Body of pancreas (tissue), 4 donors: ENCODE results near the gene AGMO. TPM values are rescaled to one million over a fixed set of nuclear protein-coding genes. Genes with fewer than 3 reads are reported as not detected.

Experiments
- ATAC-seq: fragments of 150-250 bp; one replicate; pipeline ENCODE4 v1.9.1; 2016
- DNase-seq, 4 donors: peaks; one replicate each; pipeline ENCODE4 v3.0.0-alpha.2; 2019
- H3K27ac ChIP-seq, 4 donors: fragments of 200-600 bp; sonication (generic); 1 replicate in 3 of 4; 2 replicates in 1 of 4; pipeline versions ENCODE4 v1.5.1 to v1.6.1; 2016 to 2019; ENCODE audit warnings: mild to moderate bottlenecking in 1 of 4, mixed read lengths in 1 of 4, moderate library complexity in 1 of 4
- H3K27me3 ChIP-seq, 2 donors: fragments of 200-600 bp; sonication (generic); one replicate each; pipeline ENCODE4 v1.6.0; 2016; ENCODE audit warnings: mild to moderate bottlenecking in 1 of 2
- H3K36me3 ChIP-seq, 2 donors: fragments of 200-600 bp; sonication (generic); replicated peaks in 1 of 2; 2 replicates each; pipeline ENCODE4 v1.5.1; 2016; ENCODE audit warnings: low read depth in 2 of 2; ENCODE audit not compliant: insufficient read depth in 1 of 2
- H3K4me1 ChIP-seq: fragments of 200-600 bp; sonication (generic); one replicate; pipeline ENCODE4 v1.6.0; 2016
- H3K4me3 ChIP-seq, 2 donors: fragments of 200-600 bp; sonication (generic); 1 replicate in 1 of 2; 2 replicates in 1 of 2; pipeline ENCODE4 v1.5.1; 2016 to 2019
- H3K9me3 ChIP-seq, 3 donors: fragments of 200-600 bp; sonication (generic); 1 replicate in 2 of 3; 2 replicates in 1 of 3; pipeline ENCODE4 v1.5.1; 2016
- CTCF ChIP-seq, 7 experiments: fragments of 450-650 bp in 4 of 7; fragments of 200-600 bp in 3 of 7; sonication (generic) in 3 of 7; IDR thresholded peaks; one replicate each; pipeline ENCODE4 v1.5.1; 2016 to 2019; ENCODE audit warnings: antibody characterized with exemption in 7 of 7
- POLR2A ChIP-seq, 3 donors: fragments of 450-650 bp; IDR thresholded peaks; one replicate each; pipeline ENCODE4 v1.6.1; 2016; ENCODE audit warnings: antibody characterized with exemption in 3 of 3, mild to moderate bottlenecking in 2 of 3
- WGBS, 2 donors: methylation state at CpG; one replicate each; pipeline ENCODE4 v1.1.5; 2017; 5-methylcytosine and 5-hydroxymethylcytosine counted together
- intact Hi-C: fragments of 100-400 bp; cut with DNase I; formaldehyde crosslinking; loops from one replicate; pipeline ENCODE4 v1.15.1; 2023
- total RNA-seq, 2 donors: library from RNA; depleted of rRNA; stranded (reverse); fragments of >200 nt; gene quantifications; one replicate each; pipeline ENCODE4 v1.1.0, GENCODE V29; 2016

AGMO gene
- total RNA-seq, 2 donors from 2014 or later = 0.52 TPM; not detected in 1

DNA sequence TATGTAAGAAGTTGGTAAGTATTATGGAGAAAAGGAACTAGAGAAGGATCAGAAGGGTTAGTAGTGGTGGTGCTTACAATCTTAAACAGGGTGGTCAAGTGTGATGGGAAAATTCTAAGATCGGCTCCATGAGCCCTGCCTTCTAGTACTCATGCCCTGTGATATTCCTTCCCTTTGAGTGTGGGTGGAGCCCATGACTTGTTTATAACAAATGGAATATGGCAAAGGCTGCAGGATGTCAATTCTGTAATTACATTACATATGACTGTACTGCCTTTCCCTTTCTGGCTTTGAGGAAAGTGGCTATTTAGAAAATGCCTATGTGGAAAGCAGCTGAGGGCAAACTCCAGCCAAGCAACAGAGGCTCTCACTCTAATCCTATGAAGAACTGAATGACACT is 309.6 kb downstream of the AGMO start:
- no peak for DNase-seq
- intact Hi-C loops = no loop called here
- Histone ChIP-seq H3K27me3 (no peaks in the 10 kb centered on the region), H3K36me3 (no peaks in the 10 kb centered on the region), H3K9me3 (no peaks in the 10 kb centered on the region), H3K4me1 (no peaks in the 10 kb centered on the region), H3K4me3 (no peak overlapping the region), H3K27ac (no peak overlapping the region)
- no peak for TF ChIP-seq POLR2A (IDR thresholded peaks at IDR 0.05)
- TF ChIP-seq CTCF (IDR thresholded peaks at IDR 0.05) = no peak
- WGBS, 2 donors = 67 to 92% methylated on average over 1 of the region's 1 CpG
- no peak for ATAC-seq

- no peak overlapping the region for H3K27ac ChIP-seq
- intact Hi-C loops = no loop called here
- no peaks in the 10 kb centered on the region for H3K36me3 ChIP-seq
- no peaks in the 10 kb centered on the region for H3K27me3 ChIP-seq
- TF ChIP-seq POLR2A (IDR thresholded peaks at IDR 0.05) = no peak
- no peak for TF ChIP-seq CTCF (IDR thresholded peaks at IDR 0.05)
- no peak for ATAC-seq
- H3K9me3 ChIP-seq = no peaks in the 10 kb centered on the region
- no peak for DNase-seq
- no peaks in the 10 kb centered on the region for H3K4me1 ChIP-seq
- WGBS, 2 donors = 44 to 54% methylated on average over 2 of the region's 2 CpGs
- no peak overlapping the region for H3K4me3 ChIP-seq
These were observed 313.3 kb downstream of the AGMO start for GRCh38 chr7:15248514-15248913.

DNA sequence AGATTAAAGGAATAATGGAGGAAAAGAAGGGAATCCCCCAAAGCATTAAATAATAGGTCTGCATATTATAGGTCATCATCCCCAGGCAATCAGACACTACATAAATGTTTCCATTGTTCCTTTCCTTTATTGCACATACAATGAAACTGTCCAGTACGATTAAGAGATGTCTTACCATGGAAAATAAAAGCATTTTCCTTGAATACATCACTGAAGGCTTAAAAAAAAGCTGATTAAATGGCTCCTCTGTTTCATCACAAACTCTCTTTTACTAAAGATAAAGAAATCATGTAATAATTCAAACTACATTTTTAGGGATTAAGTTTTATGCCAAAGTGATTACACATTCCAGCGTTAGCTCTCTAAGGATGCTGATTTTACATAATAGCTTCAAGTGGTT is 316.0 kb downstream of the AGMO start:
- no peaks in the 10 kb centered on the region for H3K9me3 ChIP-seq
- H3K36me3 ChIP-seq = no peaks in the 10 kb centered on the region
- H3K27me3 ChIP-seq = no peaks in the 10 kb centered on the region
- TF ChIP-seq POLR2A (IDR thresholded peaks at IDR 0.05) (no peak), CTCF (IDR thresholded peaks at IDR 0.05) (no peak)
- intact Hi-C loops = no loop called here
- 22 to 33% methylated on average over 2 of the region's 2 CpGs for WGBS, 2 donors
- no peak overlapping the region for H3K4me3 ChIP-seq
- H3K27ac ChIP-seq = no peak overlapping the region
- DNase-seq (no peak), ATAC-seq (no peak)
- H3K4me1 ChIP-seq = no peaks in the 10 kb centered on the region

DNA sequence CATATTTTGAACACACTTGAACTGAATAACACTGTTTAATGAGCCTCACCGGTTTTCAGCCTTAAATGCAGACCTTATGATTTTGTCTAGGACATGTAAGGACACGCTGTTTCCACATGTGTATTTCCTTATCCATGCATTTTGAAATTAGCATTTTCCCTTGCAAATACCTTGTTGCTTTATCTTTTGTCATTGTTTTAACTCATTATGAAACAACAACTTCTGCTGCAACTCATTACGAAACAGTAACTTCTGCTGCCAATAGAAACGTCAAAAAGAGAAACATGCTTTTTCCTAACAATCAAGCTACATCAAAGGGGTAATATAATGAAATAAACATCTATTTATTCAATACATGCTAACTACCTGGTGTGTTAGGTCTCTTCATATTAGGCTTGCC is 322.0 kb downstream of the AGMO start:
- Histone ChIP-seq H3K36me3 (no peaks in the 10 kb centered on the region), H3K4me1 (no peaks in the 10 kb centered on the region), H3K4me3 (no peak overlapping the region), H3K27me3 (no peaks in the 10 kb centered on the region), H3K27ac (no peak overlapping the region), H3K9me3 (no peaks in the 10 kb centered on the region)
- DNase-seq (no peak), ATAC-seq (no peak)
- 58 to 69% methylated on average over 4 of the region's 4 CpGs for WGBS, 2 donors
- intact Hi-C loops = no loop called here
- no peak for TF ChIP-seq CTCF (IDR thresholded peaks at IDR 0.05)
- no peak for TF ChIP-seq POLR2A (IDR thresholded peaks at IDR 0.05)

DNA sequence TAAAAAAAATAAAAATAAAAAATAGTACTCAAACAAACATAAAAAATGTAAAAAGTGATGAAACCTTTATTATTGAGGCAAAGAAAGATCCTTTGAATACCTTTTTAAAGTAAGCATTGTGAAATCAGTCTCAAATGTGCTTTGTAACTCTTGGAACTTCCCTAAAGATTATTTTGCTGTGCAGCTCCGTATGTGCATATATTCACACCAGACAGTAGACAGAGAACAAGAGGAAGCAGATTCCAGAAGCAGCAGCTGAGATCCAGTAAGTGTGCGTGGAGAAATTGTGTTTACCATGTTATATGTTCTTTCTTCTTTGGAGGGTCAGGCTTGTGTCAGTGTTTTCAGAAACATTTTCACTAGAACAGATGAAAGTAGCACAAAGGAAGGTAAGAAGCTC is 324.9 kb downstream of the AGMO start:
- DNase-seq (no peak), ATAC-seq (no peak)
- Histone ChIP-seq H3K9me3 (no peaks in the 10 kb centered on the region), H3K4me3 (no peak overlapping the region), H3K4me1 (no peaks in the 10 kb centered on the region), H3K27me3 (no peaks in the 10 kb centered on the region), H3K36me3 (no peaks in the 10 kb centered on the region), H3K27ac (no peak overlapping the region)
- intact Hi-C loops = no loop called here
- 38 to 50% methylated on average over 2 of the region's 2 CpGs for WGBS, 2 donors
- TF ChIP-seq CTCF (IDR thresholded peaks at IDR 0.05) = no peak
- no peak for TF ChIP-seq POLR2A (IDR thresholded peaks at IDR 0.05)
